GM13976 (cell line): ENCODE measurements around the gene CDH13.

Experiments
- DNase-seq: peaks from one replicate; pipeline ENCODE4 v3.0.0; 2012; ENCODE audit warnings: low spot score
- in situ Hi-C: fragments of 300-500 bp; cut with MboI; formaldehyde crosslinking; loops from one replicate; pipeline ENCODE4 v1.12.0; 2022; ENCODE audit warnings: low sequenced_read_pairs, mixed read lengths, inconsistent platforms; ENCODE audit not compliant: unreplicated experiment
- TF ChIP-seq, protein P1 (sequence below): IDR thresholded peaks from 2 replicates; pipeline ENCODE4 v1.5.1; 2012; ENCODE audit warnings: borderline replicate concordance, mild to moderate bottlenecking; ENCODE audit not compliant: insufficient read depth; ENCODE audit errors: extremely low read depth, missing control alignments, control extremely low read depth

The CDH13 gene

DNA sequence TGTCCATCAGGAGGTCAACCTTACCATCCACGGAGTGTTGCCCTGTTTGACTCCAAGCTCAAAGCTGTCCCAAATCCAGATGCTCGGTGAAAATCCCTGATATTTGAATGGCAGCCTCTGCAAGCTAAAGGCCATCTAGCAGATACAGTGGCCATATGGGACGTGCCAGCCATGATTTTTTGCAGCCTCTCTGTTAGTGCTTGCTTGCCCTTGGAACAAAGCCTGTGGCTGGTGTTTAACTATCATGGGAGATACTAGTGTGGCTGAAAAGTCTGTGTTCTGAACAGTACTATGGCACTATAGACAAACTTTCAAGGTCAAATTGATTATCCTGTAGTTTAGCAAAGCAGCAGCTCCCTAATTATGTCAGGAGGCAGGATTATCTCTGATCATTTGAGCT is 214.3 kb downstream of the CDH13 start:
- in situ Hi-C loops = no loop called here
- TF ChIP-seq, protein P1, sequence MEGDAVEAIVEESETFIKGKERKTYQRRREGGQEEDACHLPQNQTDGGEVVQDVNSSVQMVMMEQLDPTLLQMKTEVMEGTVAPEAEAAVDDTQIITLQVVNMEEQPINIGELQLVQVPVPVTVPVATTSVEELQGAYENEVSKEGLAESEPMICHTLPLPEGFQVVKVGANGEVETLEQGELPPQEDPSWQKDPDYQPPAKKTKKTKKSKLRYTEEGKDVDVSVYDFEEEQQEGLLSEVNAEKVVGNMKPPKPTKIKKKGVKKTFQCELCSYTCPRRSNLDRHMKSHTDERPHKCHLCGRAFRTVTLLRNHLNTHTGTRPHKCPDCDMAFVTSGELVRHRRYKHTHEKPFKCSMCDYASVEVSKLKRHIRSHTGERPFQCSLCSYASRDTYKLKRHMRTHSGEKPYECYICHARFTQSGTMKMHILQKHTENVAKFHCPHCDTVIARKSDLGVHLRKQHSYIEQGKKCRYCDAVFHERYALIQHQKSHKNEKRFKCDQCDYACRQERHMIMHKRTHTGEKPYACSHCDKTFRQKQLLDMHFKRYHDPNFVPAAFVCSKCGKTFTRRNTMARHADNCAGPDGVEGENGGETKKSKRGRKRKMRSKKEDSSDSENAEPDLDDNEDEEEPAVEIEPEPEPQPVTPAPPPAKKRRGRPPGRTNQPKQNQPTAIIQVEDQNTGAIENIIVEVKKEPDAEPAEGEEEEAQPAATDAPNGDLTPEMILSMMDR = no peak

DNA sequence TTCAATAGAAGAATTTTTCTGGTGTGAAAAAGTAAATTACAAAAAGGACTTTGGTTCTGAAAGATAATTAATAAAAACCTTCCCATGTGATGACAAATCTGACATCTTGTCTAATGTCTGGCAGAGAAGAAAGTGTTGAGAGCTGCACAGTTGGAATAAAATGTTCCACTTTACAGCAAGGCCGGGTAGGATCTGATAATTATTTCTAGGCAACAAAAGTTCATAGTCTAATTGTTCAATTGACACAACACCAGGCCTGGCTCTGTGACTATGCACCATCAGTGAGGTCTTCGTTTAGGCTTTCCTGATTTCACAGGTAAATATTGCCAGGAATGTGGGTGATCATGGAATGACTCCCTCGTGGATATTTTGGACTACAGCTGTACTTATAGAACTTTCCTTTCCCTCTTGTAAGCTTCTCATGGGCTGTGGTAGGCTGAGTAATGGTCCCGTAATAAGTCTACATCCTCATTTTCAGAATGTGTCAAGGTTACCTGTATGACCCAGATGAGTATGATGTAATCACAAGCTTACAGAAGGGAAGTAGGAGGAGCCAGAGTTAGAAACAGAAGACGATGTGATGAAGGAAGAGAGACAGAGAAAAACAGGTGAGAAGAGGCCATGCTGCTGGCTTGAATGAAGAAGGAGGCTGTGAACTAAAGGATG is 217.0 kb downstream of the CDH13 start:
- in situ Hi-C loops = no loop called here
- TF ChIP-seq, protein P1 = no peak
- no peak for DNase-seq

More for the DNA sequence above, 214.3 kb downstream of the CDH13 start:
- no peak for DNase-seq

DNA sequence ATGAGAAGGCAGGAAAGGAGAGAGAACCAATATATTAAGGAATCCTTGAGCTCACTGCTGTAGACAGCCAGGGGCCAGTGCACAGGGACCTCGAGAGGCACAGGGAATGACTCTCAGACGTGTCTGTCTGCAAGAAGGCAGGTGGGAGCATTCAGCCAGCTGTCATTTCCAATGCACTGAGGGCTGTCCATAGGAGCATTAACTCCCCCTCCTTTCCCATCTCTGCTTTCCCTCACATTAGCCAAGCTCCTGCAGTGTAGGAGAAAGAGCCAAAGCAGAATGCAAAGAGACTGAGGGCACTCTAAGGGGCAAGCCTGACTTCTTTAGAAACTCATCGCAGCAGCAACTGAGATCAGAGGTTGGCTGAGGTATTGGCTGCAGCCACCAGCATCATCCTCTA is 218.3 kb downstream of the CDH13 start:
- TF ChIP-seq, protein P1 = no peak
- no peak for DNase-seq
- in situ Hi-C loops = no loop called here

DNA sequence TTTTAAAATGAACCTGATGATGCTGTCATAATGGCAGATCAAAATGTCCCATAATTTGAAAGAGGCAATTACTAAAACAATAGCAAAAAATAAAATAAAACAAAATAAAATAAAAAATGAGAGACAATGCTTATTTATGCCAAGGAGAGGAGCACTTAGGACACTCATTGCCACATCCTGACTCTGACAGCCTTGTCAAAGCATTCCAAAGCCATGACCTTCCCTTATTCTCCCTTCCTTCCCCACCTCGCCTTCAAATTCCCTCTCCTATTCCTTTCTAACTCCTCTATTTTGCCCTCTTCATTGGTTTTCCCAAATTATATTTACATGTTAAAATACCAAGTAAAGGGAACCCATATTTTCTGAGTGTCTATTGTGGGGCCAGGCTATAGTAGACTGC is 220.0 kb downstream of the CDH13 start:
- TF ChIP-seq, protein P1 = no peak
- in situ Hi-C loops = no loop called here
- no peak for DNase-seq

DNA sequence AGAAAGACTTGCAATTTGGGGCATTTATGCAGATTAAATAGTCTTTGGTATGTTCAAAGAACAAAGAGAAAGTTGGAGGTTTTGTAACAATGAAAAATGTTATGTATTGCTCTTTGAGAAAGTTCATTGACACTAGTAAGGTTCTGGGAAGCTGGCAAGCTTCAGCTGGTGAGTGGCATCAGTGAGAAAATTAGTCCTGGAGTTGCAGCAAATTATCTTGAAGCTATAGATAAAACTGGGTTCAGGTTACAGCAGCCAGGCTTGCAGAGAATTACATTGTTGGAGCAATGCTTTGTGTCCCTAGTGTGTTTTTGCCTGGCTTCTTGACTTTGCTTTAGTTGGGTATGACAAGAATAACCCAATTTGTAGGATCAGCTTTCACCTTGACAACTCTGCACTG is 221.2 kb downstream of the CDH13 start:
- TF ChIP-seq, protein P1 = no peak
- in situ Hi-C loops = no loop called here
- no peak for DNase-seq

DNA sequence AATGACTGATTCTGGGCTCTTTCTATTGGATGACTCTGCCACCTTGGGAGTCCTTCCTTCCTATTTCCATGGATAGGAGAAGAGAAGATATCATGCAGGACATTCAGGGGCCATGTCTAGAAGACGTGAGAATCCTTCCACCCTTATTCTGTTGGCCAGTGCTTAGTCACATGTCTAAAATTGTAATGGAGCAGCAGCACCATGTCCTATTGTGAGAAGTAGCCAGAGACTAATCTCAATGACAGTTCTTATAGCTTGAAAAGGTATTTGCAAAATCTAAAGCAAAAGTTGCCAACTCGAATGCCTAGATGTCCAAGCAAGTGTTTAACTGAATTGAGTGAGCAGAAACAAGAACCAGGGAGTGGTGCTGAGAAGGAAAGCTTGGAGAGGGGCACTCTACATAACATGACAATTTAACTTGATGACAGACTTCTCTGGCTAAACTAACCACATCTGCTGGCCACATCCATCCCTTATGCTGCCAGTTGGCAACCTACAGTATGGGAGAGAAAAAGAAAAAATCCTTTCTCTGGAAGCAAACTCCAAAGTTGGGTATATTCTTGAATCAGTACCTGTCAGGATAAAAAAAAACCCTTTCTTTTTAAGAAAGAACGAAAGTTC is 225.7 kb downstream of the CDH13 start:
- TF ChIP-seq, protein P1 = no peak
- in situ Hi-C loops = no loop called here
- DNase-seq = no peak
